Measurements from ENCODE around the gene MCAT.
A peak's percentile ranks its signal among the peaks of the same experiment; 100 is the strongest.
"Not testable (repeated sequence)": the region's sequence is repeated elsewhere in the genome, so short reads cannot be mapped to it uniquely, and the experiment has no call there.

MCAT gene

DNA sequence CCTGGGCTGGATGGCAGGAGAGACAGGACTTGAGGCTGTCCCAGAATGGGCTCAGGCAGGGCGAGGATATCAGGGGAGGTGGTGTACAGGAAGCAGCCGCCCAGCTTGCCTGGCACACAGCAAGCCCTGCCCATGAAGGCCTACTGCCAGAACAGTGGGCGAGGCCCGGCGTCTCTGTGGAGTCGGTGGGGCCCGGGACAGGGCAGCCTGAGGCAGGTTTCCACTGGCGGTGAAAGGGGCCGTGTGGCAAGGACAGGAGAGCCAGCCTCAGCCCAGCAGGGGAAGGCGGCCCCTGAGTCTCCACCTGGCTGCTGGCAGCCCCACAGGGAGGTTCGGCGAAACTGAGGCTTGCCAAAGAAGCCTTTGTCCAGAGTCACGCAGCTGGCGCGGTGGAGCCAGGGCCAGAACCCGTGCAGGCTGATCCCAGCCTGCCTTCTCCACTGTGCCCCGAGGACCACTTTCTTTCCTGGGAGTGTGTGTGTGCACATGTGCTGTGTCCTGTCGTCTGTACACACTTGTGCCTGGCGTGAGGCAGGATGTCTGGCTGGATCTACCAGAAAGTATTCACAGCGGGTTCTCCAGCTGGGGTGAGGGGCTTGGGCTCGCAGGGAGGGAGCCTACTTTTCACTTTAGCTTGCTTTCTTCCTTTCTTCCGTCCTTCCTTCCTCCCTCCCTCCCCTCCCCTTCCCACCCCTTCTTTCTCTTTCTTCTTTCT, 9.3 kb upstream of the MCAT start:
- DNase-seq, result no peak

DNA sequence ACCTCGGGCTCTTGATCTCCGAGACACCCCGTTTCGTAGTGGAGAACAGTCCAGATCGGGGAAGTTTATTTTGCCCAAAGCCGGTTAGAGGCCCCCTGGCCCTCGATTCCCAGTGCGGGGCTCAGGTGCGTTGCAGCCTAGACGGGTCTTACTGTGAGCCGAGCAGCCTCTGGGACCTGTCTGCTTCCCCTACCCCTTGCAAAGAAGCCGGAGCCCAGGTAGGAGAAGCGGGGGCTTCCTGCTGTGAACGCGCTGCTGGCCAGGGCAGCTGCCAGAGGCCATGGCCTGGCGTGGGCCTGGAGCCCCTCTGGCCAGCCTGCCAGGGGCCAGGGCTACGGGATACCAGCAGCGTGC, 8.8 kb upstream of the MCAT start:
- no peak for DNase-seq

DNA sequence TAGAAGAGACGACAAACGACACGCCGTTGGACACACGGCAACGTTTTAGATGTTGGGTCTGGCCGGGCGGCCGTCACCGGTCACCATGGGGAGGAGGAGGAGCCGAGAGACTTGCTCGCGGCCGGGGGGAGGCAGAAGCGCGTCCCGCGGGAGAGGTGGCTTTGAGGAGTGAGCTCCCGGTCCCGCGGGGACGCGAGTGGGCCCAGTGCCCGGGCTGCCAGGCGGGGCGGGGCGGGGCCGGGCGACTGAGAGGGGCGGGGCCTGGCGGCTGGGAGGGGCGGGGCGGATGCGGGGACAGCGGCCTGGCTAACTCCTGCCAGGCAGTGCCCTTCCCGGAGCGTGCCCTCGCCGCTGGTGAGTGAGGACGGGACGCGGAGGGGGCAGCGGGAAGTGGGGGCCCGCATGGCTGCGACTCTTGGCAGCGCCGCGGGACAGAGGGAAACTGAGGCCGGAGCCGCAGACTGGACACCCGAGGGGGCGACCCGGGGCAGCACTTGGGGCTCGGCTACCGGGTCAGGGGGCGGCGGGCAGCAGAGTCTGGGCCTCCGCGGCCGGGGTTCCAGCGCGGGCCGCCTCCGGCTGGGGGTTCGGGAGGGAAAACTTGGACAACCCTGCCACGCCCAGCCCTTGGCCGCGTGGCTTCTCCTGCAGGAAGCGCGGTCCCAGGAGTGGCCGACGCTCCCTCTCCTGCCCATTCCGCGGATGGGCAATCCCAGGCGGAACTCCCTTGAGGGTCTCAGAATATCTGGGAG, 8.2 kb upstream of the MCAT start, which contains the start of gene TSPO:
Gene TSPO, plus strand, starts transcription at position 309 of the 752 bp plus-strand sequence. CDS start 7,680 bp downstream, outside the sequence.
- peak; percentile 23 for DNase-seq

- DNase-seq, result no peak
Measured at GRCh38 chr22:43150731-43151206, 7.6 kb upstream of the MCAT start.

GRCh38 chr22:43148581-43148980, 5.4 kb upstream of the MCAT start:
- no peak for DNase-seq

- DNase-seq, result no peak
Measured at GRCh38 chr22:43147821-43148220, 4.6 kb upstream of the MCAT start.

- not testable (repeated sequence) for DNase-seq
Measured at GRCh38 chr22:43146332-43146731, 3.1 kb upstream of the MCAT start.

DNA sequence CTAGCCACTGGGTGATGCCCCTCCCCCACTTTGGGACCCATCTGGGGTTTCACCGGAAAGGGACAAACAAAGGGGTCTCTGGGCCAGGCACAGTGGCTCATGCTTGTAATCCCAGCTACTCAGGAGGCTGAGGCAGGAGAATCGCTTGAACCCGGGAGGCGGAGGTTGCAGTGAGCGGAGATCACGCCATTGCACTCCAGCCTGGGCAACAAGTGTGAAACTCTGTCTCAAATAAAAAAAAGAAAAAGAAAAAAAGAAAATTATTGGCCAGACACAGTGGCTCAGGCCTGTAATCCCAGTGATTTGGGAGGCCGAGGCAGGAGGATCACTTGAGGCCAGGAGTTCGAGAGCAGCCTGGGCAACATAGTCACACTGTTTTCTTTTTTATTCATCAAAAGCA, 2.2 kb upstream of the MCAT start:
- DNase-seq, result not testable (repeated sequence)

GRCh38 chr22:43144949-43145348, 1.8 kb upstream of the MCAT start:
- no peak for DNase-seq

DNA sequence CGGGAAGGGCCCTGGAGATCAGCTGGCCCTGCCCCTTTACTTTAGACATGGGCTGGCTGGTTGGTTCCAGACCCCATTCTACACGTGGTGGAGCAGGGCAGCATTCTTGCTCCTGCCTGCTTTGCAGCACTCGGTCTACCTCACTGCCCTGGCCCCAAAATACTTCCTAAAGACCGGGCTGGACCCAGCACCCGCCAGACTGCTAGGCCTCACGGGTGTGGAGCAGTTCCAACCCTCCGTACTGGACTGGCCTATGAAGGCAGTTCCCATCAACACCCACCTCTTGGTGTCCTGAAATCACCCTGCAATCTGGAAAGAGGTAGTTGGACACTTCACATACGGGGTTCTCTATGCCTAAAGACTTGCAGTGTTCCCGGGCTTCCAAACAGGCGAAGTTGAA, 6.4 kb downstream of the MCAT start:
- no peak for DNase-seq

DNA sequence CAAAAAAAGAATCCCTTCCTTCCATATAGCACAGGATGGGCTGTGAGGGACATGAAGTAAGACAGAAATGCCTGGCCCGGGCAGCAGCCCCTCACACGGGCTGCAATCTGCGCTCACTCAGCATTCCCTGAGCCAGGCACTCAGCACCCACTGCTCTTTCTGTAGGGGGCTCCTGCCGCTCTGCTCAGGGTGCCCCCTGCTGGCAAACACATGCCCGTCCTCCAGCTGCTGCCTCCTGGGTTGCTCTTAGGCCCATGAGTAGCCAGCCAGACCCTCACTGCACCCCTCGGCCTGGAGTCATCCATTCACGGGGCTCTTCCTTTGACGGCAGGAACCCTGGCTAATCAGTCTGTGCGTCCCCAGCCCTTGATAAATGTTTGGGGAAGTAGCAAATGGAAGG, 6.9 kb downstream of the MCAT start:
- DNase-seq, result no peak

DNA sequence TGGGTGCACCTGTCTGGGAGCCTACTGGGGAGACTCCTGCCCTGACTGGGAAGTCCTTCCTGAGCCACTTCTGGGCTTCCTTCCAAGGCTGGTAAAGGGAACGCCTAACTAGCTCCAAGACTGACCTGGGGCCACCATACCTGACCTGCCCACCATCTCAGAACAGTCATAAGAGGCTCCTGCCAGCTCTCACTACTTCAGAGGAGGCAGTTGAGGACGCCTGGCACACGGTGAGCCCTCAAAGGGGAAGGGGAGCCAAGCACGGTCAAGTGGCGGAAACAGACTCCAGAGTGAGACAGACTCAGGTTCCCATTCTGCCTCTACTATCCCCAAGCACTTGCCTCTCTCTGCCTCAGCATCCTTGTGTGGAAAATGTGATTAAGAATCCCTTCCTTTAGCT, 7.6 kb downstream of the MCAT start:
- DNase-seq, result no peak

GRCh38 chr22:43134553-43134952, 8.6 kb downstream of the MCAT start:
- no peak for DNase-seq

GRCh38 chr22:43133401-43133800, 9.8 kb downstream of the MCAT start:
- DNase-seq, result no peak

GRCh38 chr22:43131773-43132501, 11.3 kb downstream of the MCAT start:
- DNase-seq, result no peak

DNA sequence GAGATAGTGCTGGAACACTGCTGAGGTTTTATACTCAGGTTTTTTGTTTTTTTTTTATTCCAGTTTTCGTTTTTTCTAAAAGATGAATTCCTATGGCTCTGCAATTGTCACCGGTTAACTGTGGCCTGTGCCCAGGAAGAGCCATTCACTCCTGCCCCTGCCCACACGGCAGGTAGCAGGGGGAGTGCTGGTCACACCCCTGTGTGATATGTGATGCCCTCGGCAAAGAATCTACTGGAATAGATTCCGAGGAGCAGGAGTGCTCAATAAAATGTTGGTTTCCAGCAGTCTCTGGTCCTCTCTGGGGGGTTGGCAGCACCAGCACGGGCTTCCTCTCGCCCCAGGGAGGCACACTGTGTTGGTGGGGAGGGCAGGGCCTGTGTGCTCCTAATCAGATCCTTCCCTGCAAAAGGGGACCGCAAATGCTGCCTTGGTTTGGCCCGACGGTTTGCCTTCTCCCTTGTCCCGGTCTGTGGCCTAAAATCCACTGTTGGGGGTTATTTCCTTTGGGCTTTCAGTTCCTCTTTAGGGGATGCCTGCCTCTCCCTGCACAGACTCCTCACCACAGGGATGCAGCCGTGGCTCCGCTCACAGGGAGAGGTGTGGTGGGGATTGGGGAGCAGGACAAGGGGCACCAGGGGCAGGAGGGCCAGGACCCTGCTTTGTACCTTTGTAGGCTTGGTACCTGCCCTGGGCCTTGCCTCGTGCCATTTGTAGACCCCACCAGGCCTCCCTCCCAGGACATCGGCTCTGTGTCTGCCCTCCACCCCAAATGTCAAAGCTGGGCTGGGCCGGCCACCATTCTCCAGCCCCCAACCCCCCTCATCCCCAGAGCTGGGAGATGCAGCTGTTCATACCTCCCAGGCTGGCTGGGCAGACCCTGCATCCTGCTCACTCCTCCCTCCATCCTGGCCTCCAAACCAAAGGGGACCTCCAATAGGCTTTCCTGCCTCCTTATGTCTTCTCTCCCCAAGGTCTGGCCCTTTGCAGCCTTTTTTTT, 13.5 kb downstream of the MCAT start:
- peak; percentile 49 for DNase-seq

GRCh38 chr22:43128928-43129424, 14.2 kb downstream of the MCAT start:
- DNase-seq, result peak; percentile 88

- DNase-seq, result no peak
Measured at GRCh38 chr22:43128116-43128515, 15.1 kb downstream of the MCAT start.

- no peak for DNase-seq
Measured at GRCh38 chr22:43127166-43127908, 15.9 kb downstream of the MCAT start.

- no peak for DNase-seq
Measured at GRCh38 chr22:43126501-43127165, 16.6 kb downstream of the MCAT start.

- no peak for DNase-seq
Measured at GRCh38 chr22:43118953-43119458, 24.2 kb downstream of the MCAT start.
